Astrocyte (in vitro differentiated cells and primary cell): ENCODE data around the gene SMOC1. TPM values are rescaled to one million over a fixed set of nuclear protein-coding genes. Genes with fewer than 3 reads are reported as not detected.

Source experiments
- DNase-seq: peaks from one replicate; pipeline ENCODE4 v3.0.0-alpha.2; 2010; ENCODE audit warnings: low read depth
- FAIRE-seq: peaks from 2 replicates; lab custom pipeline; 2011; peaks lifted over from hg19 to GRCh38; lab: Jason Lieb, UNC
- H2AFZ ChIP-seq: 2 replicates; pipeline ENCODE4 v1.6.0; 2012; ENCODE audit warnings: low read depth, low read length, inconsistent platforms
- H3K27ac ChIP-seq: 2 replicates; pipeline ENCODE4 v1.5.1; 2011; ENCODE audit warnings: low read depth, low read length, inconsistent platforms
- H3K27me3 ChIP-seq: 2 replicates; pipeline ENCODE4 v1.6.0; 2011; ENCODE audit warnings: low read length, inconsistent platforms; ENCODE audit not compliant: insufficient read depth
- H3K36me3 ChIP-seq: 2 replicates; pipeline ENCODE4 v1.5.1; 2011; ENCODE audit warnings: low read length, inconsistent platforms; ENCODE audit not compliant: insufficient read depth
- H3K4me1 ChIP-seq: 2 replicates; pipeline ENCODE4 v1.5.1; 2011; ENCODE audit warnings: low read length, inconsistent platforms; ENCODE audit not compliant: insufficient read depth
- H3K4me2 ChIP-seq: 2 replicates; pipeline ENCODE4 v1.6.0; 2012; ENCODE audit warnings: low read length, inconsistent platforms
- H3K4me3 ChIP-seq: 2 replicates; pipeline ENCODE4 v1.5.1; 2011; ENCODE audit warnings: low read depth, mild to moderate bottlenecking, low read length, inconsistent platforms; ENCODE audit not compliant: insufficient read depth
- H3K79me2 ChIP-seq: 2 replicates; pipeline ENCODE4 v1.6.0; 2012; ENCODE audit warnings: mild to moderate bottlenecking, low read length, inconsistent platforms; ENCODE audit not compliant: insufficient read depth
- H3K9ac ChIP-seq: 2 replicates; pipeline ENCODE4 v1.6.0; 2012; ENCODE audit warnings: mild to moderate bottlenecking, low read length, inconsistent platforms
- H3K9me3 ChIP-seq: 2 replicates; pipeline ENCODE4 v1.5.1; 2012; ENCODE audit warnings: low read depth, mild to moderate bottlenecking, low read length, inconsistent platforms; ENCODE audit not compliant: insufficient read depth
- H4K20me1 ChIP-seq: 2 replicates; pipeline ENCODE4 v1.6.0; 2012; ENCODE audit warnings: low read length, inconsistent platforms; ENCODE audit not compliant: insufficient read depth
- H3K27ac Mint-ChIP-seq: one replicate; pipeline ENCODE4 v1.8.0; 2021; ENCODE audit warnings: mild to moderate bottlenecking, mixed read lengths; ENCODE audit not compliant: unreplicated experiment
- H3K27me3 Mint-ChIP-seq: one replicate; pipeline ENCODE4 v1.8.0; 2021; ENCODE audit warnings: low read depth, mixed read lengths; ENCODE audit not compliant: unreplicated experiment
- H3K36me3 Mint-ChIP-seq: one replicate; pipeline ENCODE4 v1.8.0; 2021; ENCODE audit warnings: low read depth, mixed read lengths; ENCODE audit not compliant: unreplicated experiment
- H3K4me1 Mint-ChIP-seq: one replicate; pipeline ENCODE4 v1.8.0; 2021; ENCODE audit warnings: low read depth, mixed read lengths; ENCODE audit not compliant: unreplicated experiment
- H3K4me3 Mint-ChIP-seq: one replicate; pipeline ENCODE4 v1.8.0; 2021; ENCODE audit warnings: mild to moderate bottlenecking, moderate library complexity, mixed read lengths; ENCODE audit not compliant: unreplicated experiment
- H3K9me3 Mint-ChIP-seq: one replicate; pipeline ENCODE4 v1.8.0; 2021; ENCODE audit warnings: mild to moderate bottlenecking, mixed read lengths; ENCODE audit not compliant: unreplicated experiment
- CTCF ChIP-seq: IDR thresholded peaks from 2 replicates; pipeline ENCODE4 v1.5.1; 2011; ENCODE audit warnings: low read depth, mild to moderate bottlenecking, inconsistent platforms, low read length, moderate library complexity; ENCODE audit not compliant: insufficient read depth
- EZH2 ChIP-seq: IDR thresholded peaks from 2 replicates; pipeline ENCODE4 v1.6.1; 2012; ENCODE audit warnings: mild to moderate bottlenecking, low read length, inconsistent platforms; ENCODE audit not compliant: insufficient read depth
- total RNA-seq: library from RNA; stranded (reverse); gene quantifications from 2 replicates; pipeline ENCODE4 v1.2.1, GENCODE V29; 2021

SMOC1 gene
- total RNA-seq, 1 donor from 2014 or later: 0.16 TPM

DNA sequence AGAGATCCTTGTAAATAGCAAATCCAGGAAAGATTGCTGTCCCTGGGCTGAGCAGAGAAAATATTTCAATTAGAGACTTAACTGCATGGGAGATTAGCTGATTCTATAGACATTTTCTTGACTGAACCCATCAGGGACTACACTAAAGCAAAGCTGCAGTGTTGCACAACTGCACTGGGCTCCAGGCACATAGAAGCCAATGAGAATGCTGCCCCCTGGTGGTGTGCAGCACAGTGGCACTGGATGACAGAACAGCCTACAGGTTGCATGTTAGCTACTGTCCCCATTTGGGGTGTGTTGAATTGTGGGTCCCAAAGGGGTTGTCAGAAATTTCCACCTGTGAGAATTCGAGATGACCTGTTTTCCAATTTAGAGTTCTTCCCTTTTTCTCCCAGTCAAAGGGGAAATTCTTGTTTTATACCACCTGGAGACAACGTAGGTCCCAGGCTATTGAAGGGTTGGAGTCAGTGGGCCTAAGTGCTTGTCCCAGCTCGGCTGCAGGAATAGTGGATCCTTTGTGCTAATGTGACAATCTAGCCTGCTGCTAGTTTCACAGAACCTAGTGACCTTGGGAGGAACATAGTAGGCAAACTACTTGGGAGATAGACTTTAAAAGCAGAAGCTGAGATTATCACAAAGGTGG is 194.8 kb downstream of the SMOC1 start:
- H3K9me3 Mint-ChIP-seq: no peaks in the 10 kb centered on the region
- no peaks in the 10 kb centered on the region for H3K36me3 Mint-ChIP-seq
- peaks cover 5% of the 10 kb centered on the region for H3K4me1 Mint-ChIP-seq
- Histone ChIP-seq H3K4me2 (no peak overlapping the region), H3K4me3 (no peak overlapping the region), H3K27me3 (no peaks in the 10 kb centered on the region), H3K79me2 (no peaks in the 10 kb centered on the region), H3K36me3 (no peaks in the 10 kb centered on the region), H4K20me1 (no peaks in the 10 kb centered on the region), H3K9ac (no peak overlapping the region), H3K4me1 (no peaks in the 10 kb centered on the region), H3K27ac (no peak overlapping the region), H2AFZ (no peak overlapping the region), H3K9me3 (no peaks in the 10 kb centered on the region)
- TF ChIP-seq CTCF (peak; percentile 68), EZH2 (no peak)
- no peak overlapping the region for H3K27ac Mint-ChIP-seq
- no peak for DNase-seq
- H3K27me3 Mint-ChIP-seq: peaks cover 32% of the 10 kb centered on the region
- FAIRE-seq: no peak
- no peak overlapping the region for H3K4me3 Mint-ChIP-seq

GRCh38 chr14:70077005-70077404 is 197.8 kb downstream of the SMOC1 start:
- H4K20me1 ChIP-seq: no peaks in the 10 kb centered on the region
- Mint-ChIP-seq H3K9me3 (no peaks in the 10 kb centered on the region), H3K4me3 (no peak overlapping the region), H3K4me1 (no peaks in the 10 kb centered on the region), H3K27me3 (peaks cover 36% of the 10 kb centered on the region), H3K27ac (no peak overlapping the region), H3K36me3 (no peaks in the 10 kb centered on the region)
- no peak overlapping the region for H3K27ac ChIP-seq
- no peak for FAIRE-seq
- H2AFZ ChIP-seq: no peak overlapping the region
- H3K4me3 ChIP-seq: no peak overlapping the region
- no peaks in the 10 kb centered on the region for H3K4me1 ChIP-seq
- no peak overlapping the region for H3K9ac ChIP-seq
- no peak overlapping the region for H3K4me2 ChIP-seq
- no peaks in the 10 kb centered on the region for H3K9me3 ChIP-seq
- no peaks in the 10 kb centered on the region for H3K79me2 ChIP-seq
- no peak for TF ChIP-seq EZH2
- no peak for TF ChIP-seq CTCF
- H3K36me3 ChIP-seq: no peaks in the 10 kb centered on the region
- no peak for DNase-seq
- H3K27me3 ChIP-seq: no peaks in the 10 kb centered on the region

GRCh38 chr14:70077720-70078119 is 198.5 kb downstream of the SMOC1 start:
- no peak overlapping the region for H3K4me3 ChIP-seq
- no peak for DNase-seq
- H3K27me3 ChIP-seq: no peaks in the 10 kb centered on the region
- H4K20me1 ChIP-seq: no peaks in the 10 kb centered on the region
- no peaks in the 10 kb centered on the region for H3K9me3 Mint-ChIP-seq
- H3K4me1 Mint-ChIP-seq: no peaks in the 10 kb centered on the region
- no peaks in the 10 kb centered on the region for H3K36me3 Mint-ChIP-seq
- H3K27me3 Mint-ChIP-seq: peaks cover 35% of the 10 kb centered on the region
- TF ChIP-seq EZH2: no peak
- TF ChIP-seq CTCF: no peak
- no peak overlapping the region for H3K4me3 Mint-ChIP-seq
- FAIRE-seq: no peak
- H3K4me1 ChIP-seq: no peaks in the 10 kb centered on the region
- no peak overlapping the region for H3K27ac Mint-ChIP-seq
- no peaks in the 10 kb centered on the region for H3K36me3 ChIP-seq
- no peak overlapping the region for H3K4me2 ChIP-seq
- no peak overlapping the region for H2AFZ ChIP-seq
- H3K27ac ChIP-seq: no peak overlapping the region
- no peaks in the 10 kb centered on the region for H3K79me2 ChIP-seq
- no peaks in the 10 kb centered on the region for H3K9me3 ChIP-seq
- no peak overlapping the region for H3K9ac ChIP-seq
